Measurements from ENCODE around the gene SDF4.
"Not testable (repeated sequence)": the region's sequence is repeated elsewhere in the genome, so short reads cannot be mapped to it uniquely, and the experiment has no call there.

Gene SDF4

GRCh38 chr1:1196431-1197187 is 35.2 kb downstream of the SDF4 start:
- no peak for DNase-seq

DNA sequence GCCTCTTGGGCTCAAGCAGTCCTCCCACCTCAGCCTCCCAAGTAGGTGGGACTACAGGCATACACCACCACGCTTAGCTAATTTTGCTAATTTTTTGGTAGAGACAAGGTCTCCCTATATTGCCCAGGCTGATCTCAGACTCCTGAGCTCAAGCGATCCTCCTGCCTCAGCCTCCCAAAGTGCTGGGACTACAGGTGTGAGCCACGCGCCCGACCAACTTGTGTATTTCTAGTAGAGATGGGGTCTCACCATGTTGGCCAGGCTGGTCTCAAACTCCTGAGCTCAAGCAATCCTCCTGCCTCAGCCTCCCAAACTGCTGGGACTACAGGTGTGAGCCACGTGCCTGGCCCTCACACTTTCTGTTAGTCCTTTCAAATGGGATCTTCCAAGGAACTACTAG is 36.1 kb downstream of the SDF4 start:
- DNase-seq: not testable (repeated sequence)

DNA sequence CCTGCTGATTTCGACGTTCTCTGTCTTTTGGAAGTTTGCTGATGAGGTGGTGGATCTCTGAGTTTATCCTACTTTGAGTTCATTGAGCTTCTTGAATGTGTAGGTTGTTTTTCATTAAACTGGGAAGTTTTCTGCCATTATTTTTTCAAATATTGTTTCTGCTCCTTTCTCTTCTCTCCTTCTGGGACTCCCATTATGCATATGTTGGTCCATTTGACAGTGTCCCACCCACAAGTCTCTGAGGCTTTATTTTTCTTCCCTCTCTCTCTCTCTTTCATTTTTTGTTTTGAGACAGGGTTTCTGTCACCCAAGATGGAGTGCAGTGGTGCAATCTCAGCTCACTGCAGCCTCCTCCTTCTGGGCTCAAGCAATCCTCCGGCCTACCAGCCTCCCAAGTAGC is 37.1 kb downstream of the SDF4 start:
- no peak for DNase-seq

GRCh38 chr1:1191734-1192133 is 40.1 kb downstream of the SDF4 start:
- DNase-seq: no peak

DNA sequence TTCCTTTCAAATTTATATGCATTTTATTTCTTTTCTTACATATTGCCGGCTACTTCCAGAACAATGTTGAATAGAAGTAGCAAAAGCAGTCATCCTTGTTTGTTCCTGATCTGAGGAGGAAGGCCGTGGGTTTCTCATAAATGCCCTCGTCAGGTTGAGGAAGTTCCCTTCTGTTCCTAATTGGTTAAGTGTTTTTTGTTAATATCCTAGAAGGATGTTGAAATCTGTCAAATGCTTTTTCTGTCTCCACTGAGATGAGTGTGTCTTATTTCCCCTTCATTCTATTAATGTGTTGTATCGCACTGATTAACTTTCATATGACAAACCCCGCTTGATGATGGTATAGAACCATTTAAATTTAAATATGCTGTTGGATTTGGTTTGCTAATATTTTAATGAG is 42.7 kb downstream of the SDF4 start:
- DNase-seq: no peak

DNA sequence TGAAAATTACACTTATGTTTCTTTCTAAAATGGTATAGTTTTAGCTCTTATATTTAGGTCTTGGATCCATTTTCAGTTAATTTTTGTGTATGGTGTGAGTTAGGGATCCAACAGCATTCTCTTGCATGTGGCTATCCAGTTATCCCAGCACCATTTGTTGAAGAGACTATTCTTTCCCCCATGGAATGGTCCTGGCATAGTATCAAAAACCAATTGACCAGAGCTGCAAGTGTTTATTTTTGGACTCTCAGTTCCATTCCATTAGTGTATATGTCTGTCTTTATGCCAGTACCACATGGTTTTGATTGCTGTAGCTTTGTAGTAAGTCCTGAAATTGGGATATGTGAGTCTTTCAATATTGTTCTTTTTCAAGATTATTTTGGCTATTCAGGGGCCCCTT is 43.9 kb downstream of the SDF4 start:
- DNase-seq: no peak

GRCh38 chr1:1185101-1185765 is 46.6 kb downstream of the SDF4 start:
- DNase-seq: no peak

GRCh38 chr1:1183833-1184775 is 47.7 kb downstream of the SDF4 start:
- DNase-seq: no peak

- no peak for DNase-seq
These were observed 48.5 kb downstream of the SDF4 start for GRCh38 chr1:1183221-1183747.

DNA sequence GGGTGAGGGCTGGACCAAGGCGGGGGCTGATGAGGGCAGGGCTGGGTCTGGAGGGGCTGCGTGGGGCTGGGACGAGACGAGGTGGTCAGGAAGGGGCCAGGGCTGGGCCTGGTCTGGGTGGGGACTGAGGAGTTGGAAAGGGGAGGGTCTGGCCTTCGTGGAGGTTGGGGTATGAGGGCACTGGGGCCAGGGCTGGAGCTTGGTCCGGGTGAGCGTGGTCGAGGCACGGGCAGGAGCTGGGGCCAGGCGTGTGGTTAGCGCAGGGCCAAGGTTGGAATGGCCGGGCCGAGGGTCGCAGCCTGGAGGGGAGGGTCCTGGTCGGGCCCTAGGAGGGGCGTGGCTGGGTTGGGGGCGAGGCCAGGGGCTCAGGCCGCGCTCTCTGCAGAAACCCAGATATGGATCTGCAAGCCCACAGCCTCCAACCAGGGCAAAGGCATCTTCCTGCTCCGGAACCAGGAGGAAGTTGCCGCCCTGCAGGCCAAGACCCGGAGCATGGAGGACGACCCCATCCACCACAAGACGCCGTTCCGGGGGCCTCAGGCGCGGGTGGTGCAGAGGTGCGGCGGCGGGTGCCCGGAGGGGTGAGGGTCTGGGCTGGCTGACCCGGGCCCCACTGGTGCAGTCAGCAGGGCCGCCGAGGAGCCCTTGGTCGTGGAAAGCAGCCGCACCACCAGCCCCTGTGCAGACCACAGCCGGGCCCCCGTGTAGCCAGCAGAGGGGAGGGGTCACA is 49.1 kb downstream of the SDF4 start:
- no peak for DNase-seq

DNA sequence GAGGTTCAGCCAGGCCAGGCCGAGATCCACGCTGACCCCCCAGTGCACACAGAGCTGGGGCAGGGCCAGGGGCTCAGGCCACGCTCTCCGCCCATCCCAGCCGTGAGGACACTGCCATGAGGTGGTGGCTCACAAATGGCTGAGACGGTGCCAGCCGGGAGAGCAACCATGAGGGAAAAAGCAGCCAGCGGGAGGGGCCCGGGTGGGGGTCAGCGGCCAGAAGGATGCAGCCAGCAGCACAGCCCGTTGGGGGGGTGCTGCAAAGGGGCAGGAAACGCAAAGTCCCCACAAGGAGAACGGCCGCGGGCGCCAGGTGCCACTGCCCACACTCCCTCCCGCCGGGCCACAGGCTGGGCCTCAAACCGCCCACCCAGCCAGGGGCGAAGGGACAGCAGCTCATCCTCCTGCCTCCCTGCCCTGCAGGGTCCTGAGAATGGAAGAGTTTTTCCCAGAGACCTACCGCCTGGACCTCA is 49.8 kb downstream of the SDF4 start:
- no peak for DNase-seq

- no peak for DNase-seq
These were observed 50.5 kb downstream of the SDF4 start for GRCh38 chr1:1181129-1181937.

GRCh38 chr1:1179983-1180861 is 51.6 kb downstream of the SDF4 start:
- no peak for DNase-seq

GRCh38 chr1:1179346-1179982 is 52.3 kb downstream of the SDF4 start:
- no peak for DNase-seq

DNA sequence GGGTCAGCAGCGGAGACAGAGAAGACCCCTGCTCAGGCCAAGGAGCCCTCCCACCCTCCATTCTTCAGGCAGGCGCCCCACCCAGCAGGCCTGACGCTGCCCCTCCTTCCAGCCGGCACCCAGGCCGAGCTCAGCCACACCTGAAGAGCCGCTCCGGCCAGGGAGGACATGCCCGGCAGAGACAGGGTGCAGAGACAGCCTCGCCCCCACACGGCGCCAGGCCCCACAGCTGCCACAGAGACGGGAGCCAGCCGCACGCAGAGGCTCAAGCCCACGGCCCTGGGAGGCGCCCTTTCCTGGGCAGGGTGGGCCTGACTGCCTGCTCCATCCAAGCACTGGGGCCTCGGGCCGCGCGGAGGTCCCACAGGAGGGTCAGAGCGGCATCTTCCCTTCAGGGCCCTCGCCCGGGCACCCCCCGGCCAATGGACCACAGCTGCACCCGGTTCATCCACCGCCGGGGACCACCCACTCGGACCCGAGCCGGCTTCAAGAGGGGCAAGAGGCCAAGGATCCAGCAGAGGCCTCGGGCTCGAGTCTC is 52.9 kb downstream of the SDF4 start:
- no peak for DNase-seq

- no peak for DNase-seq
These were observed 54.2 kb downstream of the SDF4 start for GRCh38 chr1:1177452-1178206.

- DNase-seq: no peak
These were observed 54.9 kb downstream of the SDF4 start for GRCh38 chr1:1176931-1177330.

DNA sequence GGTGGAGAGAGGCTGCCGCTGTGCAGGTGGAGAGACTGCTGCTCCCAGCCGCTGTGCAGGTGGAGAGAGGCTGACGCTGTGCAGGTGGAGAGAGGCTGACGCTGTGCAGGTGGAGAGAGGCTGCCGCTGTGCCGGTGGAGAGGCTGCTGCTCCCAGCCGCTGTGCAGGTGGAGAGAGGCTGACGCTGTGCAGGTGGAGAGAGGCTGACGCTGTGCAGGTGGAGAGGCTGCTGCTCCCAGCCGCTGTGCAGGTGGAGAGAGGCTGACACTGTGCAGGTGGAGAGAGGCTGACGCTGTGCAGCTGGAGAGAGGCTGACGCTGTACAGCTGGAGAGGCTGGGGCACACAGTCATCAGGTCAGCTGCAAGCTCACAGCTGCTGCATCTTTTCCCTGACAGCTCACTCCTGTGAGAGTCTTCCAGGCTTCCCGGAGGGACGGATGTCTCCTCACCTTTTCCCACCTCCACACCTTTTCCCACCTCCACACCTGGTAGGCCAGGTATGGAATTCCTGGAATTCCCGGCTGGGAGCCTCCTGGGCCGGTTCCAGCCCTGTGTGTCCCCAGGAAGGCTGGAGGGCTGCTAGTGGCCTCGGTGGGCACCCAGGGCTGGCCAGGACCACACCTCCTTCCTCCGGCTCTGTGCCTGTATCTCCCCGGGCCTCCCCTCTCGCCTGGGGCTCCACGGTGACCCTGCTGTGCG is 55.6 kb downstream of the SDF4 start:
- not testable (repeated sequence) for DNase-seq
